HEK293T (cell line): ENCODE measurements around the gene CNKSR1.

Source experiments
- ARNT ChIP-seq: fragments of 450-650 bp; IDR thresholded peaks from 2 replicates; pipeline ENCODE4 v1.6.1; 2017; ENCODE audit warnings: mild to moderate bottlenecking
- BHLHE40 ChIP-seq: fragments of 450-650 bp; IDR thresholded peaks from 2 replicates; pipeline ENCODE4 v1.6.1; 2016; ENCODE audit warnings: mild to moderate bottlenecking, moderate library complexity, borderline replicate concordance
- ELF4 ChIP-seq: fragments of 450-650 bp; IDR thresholded peaks from 2 replicates; pipeline ENCODE4 v1.6.1; 2017; ENCODE audit warnings: antibody characterized with exemption
- FOXA1 ChIP-seq: fragments of 450-650 bp; IDR thresholded peaks from 2 replicates; pipeline ENCODE4 v1.6.1; 2016; ENCODE audit warnings: mild to moderate bottlenecking
- FOXK2 ChIP-seq: fragments of 450-650 bp; IDR thresholded peaks from 2 replicates; pipeline ENCODE4 v1.6.1; 2016; ENCODE audit warnings: mild to moderate bottlenecking
- FOXM1 ChIP-seq: fragments of 450-650 bp; IDR thresholded peaks from 2 replicates; pipeline ENCODE4 v1.6.1; 2017; ENCODE audit warnings: mild to moderate bottlenecking, borderline replicate concordance
- HDGF ChIP-seq: fragments of 450-650 bp; IDR thresholded peaks from 2 replicates; pipeline ENCODE4 v1.6.1; 2017; ENCODE audit warnings: antibody characterized with exemption, borderline replicate concordance
- NFRKB ChIP-seq: fragments of 450-650 bp; IDR thresholded peaks from 2 replicates; pipeline ENCODE4 v1.6.1; 2016; ENCODE audit warnings: mild to moderate bottlenecking, moderate library complexity
- SP1 ChIP-seq: fragments of 450-650 bp; IDR thresholded peaks from 2 replicates; pipeline ENCODE4 v1.6.1; 2017
- SUZ12 ChIP-seq: fragments of 450-650 bp; IDR thresholded peaks from 2 replicates; pipeline ENCODE4 v1.6.1; 2016; ENCODE audit warnings: mild to moderate bottlenecking
- TARDBP ChIP-seq: fragments of 450-650 bp; IDR thresholded peaks from 2 replicates; pipeline ENCODE4 v1.6.1; 2016
- ZNF384 ChIP-seq: fragments of 450-650 bp; IDR thresholded peaks from 2 replicates; pipeline ENCODE4 v1.6.1; 2016
- TF ChIP-seq, protein P1 (sequence below): fragments of 450-650 bp; IDR thresholded peaks from 2 replicates; pipeline ENCODE4 v1.6.1; 2016

DNA sequence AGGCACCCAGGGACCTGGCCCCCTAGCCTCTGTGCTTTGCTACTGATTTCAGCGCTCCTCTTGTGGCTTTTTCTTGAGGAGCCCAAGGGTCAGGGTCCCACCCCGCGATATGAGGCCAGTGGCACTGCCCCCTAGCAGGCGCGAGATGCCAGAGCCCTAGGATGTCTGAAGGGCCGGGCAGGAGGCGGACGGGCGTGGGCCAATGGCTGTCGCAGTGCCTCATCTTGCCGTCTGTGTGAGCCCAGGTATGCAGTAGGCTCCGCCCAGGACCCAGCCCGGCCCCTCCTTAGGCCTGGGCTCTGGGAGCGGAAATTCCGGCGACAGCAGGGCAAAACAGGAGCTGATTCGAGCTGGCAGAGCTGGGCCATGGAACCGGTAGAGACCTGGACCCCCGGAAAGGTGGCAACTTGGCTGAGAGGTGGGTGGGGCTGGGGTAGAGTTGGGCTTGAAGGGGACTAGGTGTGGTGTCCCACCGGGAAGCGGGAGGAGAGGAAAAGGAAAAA is at the start of gene CNKSR1:
- no peak for TF ChIP-seq SP1
- no peak for TF ChIP-seq ZNF384
- TF ChIP-seq ARNT: no peak
- no peak for TF ChIP-seq BHLHE40
- TF ChIP-seq SUZ12: no peak
- TF ChIP-seq FOXM1: no peak
- TF ChIP-seq HDGF: no peak
- TF ChIP-seq FOXA1: no peak
- TF ChIP-seq, protein P1, sequence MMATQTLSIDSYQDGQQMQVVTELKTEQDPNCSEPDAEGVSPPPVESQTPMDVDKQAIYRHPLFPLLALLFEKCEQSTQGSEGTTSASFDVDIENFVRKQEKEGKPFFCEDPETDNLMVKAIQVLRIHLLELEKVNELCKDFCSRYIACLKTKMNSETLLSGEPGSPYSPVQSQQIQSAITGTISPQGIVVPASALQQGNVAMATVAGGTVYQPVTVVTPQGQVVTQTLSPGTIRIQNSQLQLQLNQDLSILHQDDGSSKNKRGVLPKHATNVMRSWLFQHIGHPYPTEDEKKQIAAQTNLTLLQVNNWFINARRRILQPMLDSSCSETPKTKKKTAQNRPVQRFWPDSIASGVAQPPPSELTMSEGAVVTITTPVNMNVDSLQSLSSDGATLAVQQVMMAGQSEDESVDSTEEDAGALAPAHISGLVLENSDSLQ: no peak
- no peak for TF ChIP-seq FOXK2
- TF ChIP-seq TARDBP: no peak
- no peak for TF ChIP-seq ELF4
- no peak for TF ChIP-seq NFRKB
